Measurements from ENCODE around the gene SNF8. TPM values are rescaled to one million over a fixed set of nuclear protein-coding genes. Genes with fewer than 3 reads are reported as not detected.
"Not testable (repeated sequence)": the region's sequence is repeated elsewhere in the genome, so short reads cannot be mapped to it uniquely, and the experiment has no call there.

SNF8 gene
- total and polyA plus RNA-seq, 7 donors: 69.7 to 188 (median 96.7) TPM

GRCh38 chr17:48951572-48951971 is 6.9 kb upstream of the SNF8 start:
- Histone ChIP-seq H3K36me3 (ENCODE audit: insufficient read depth in 1 of 2, low read depth in 1 of 2) (no peaks in the 10 kb centered on the region), H3K27me3 (ENCODE audit: insufficient read depth in 3 of 3, low read length in 2 of 3) (peaks cover 0 to 47% (median 0%) of the 10 kb centered on the region in 3 donors), H3K4me1 (no peaks in the 10 kb centered on the region), H3K27ac (no peak overlapping the region), H3K9me3 (no peaks in the 10 kb centered on the region), H3K4me3 (no peak overlapping the region)
- no peak for DNase-seq
- intact Hi-C loops (cut with DNase I): no loop called here
- TF ChIP-seq CTCF (IDR thresholded peaks at IDR 0.05): no peak
- WGBS, 3 donors: 72 to 82% (median 74%) methylated on average over 5 of the region's 5 CpGs
- ATAC-seq: no peak

DNA sequence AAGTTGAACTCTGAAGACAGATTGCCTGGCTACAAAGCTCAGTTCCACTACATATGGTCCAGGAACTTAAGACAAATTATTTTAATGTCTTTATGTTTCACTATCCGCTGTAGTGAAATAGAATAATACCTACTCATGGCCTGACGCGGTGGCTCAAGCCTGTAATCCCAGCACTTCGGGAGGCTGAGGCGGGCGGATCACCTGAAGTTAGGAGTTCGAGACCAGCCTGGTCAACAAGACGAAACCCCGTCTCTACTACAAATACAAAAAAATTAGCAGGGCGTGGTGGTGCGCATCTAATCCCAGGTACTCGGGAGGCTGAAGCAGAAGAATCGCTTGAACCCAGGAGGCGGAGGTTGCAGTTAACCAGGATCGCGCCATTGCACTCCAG is 614 bp upstream of the SNF8 start:
- WGBS, 3 donors: 92 to 97% (median 95%) methylated on average over 16 of the region's 16 CpGs
- intact Hi-C loops (cut with DNase I): loop anchor here in 1 of 2 donors (5.0 kb wide), 1 partner anchor 38 kb away; the partner anchor contains the start of gene UBE2Z
- not testable (repeated sequence) for H3K27me3 ChIP-seq (ENCODE audit: insufficient read depth in 3 of 3, low read length in 2 of 3); DNase-seq; H3K4me1 ChIP-seq; ATAC-seq; H3K9me3 ChIP-seq
- peak overlapping the region; percentile 95 for H3K27ac ChIP-seq
- peaks cover 0 to 21% of the 10 kb centered on the region in 2 donors for H3K36me3 ChIP-seq (ENCODE audit: insufficient read depth in 1 of 2, low read depth in 1 of 2)
- H3K4me3 ChIP-seq: peak overlapping the region; percentile 93

- 83 to 91% (median 88%) methylated on average over 6 of the region's 6 CpGs for WGBS, 3 donors
- Histone ChIP-seq H3K36me3 (ENCODE audit: insufficient read depth in 1 of 2, low read depth in 1 of 2) (peaks cover 18 to 96% of the 10 kb centered on the region in 2 donors), H3K27ac (no peak overlapping the region), H3K4me1 (peaks cover 6% of the 10 kb centered on the region), H3K27me3 (ENCODE audit: insufficient read depth in 3 of 3, low read length in 2 of 3) (no peaks in the 10 kb centered on the region), H3K4me3 (no peak overlapping the region), H3K9me3 (no peaks in the 10 kb centered on the region)
- intact Hi-C loops (cut with DNase I): no loop called here
- TF ChIP-seq CTCF (IDR thresholded peaks at IDR 0.05): no peak
- DNase-seq: no peak
- ATAC-seq: no peak
Observed at GRCh38 chr17:48933035-48933434, 11.6 kb downstream of the SNF8 start.

DNA sequence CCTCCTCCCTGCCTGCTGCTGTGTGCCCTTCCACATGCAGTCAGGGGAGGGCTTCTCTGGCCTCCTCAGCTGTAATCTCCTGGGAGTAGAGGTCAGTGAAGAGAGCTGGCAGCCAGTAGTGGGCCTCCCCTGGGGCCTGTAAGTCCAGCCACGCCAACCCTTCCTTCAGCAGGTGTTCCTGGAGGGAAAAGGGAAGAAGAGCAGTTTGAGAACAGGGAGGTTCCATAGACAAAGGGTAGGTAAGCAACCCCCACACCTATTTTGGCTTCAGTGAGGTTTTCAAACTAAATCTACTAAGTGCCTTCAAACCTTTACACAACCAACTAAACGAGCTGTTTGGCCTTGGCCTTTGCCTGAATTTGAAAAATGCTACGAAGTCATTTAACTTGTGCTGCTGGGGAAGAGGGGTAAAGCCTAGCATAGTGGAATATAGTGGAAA is 14.2 kb downstream of the SNF8 start:
- H3K27me3 ChIP-seq (ENCODE audit: insufficient read depth in 3 of 3, low read length in 2 of 3): no peaks in the 10 kb centered on the region
- WGBS, 3 donors: 46 to 50% (median 47%) methylated on average over 3 of the region's 3 CpGs
- DNase-seq (no peak), ATAC-seq (peak in 1 of 4 donors; percentile 28)
- TF ChIP-seq CTCF (IDR thresholded peaks at IDR 0.05): no peak
- peaks cover 6% of the 10 kb centered on the region for H3K4me1 ChIP-seq
- H3K4me3 ChIP-seq: no peak overlapping the region
- H3K36me3 ChIP-seq (ENCODE audit: insufficient read depth in 1 of 2, low read depth in 1 of 2): peaks cover 24 to 96% of the 10 kb centered on the region in 2 donors
- H3K27ac ChIP-seq: no peak overlapping the region
- intact Hi-C loops (cut with DNase I): no loop called here
- no peaks in the 10 kb centered on the region for H3K9me3 ChIP-seq

DNA sequence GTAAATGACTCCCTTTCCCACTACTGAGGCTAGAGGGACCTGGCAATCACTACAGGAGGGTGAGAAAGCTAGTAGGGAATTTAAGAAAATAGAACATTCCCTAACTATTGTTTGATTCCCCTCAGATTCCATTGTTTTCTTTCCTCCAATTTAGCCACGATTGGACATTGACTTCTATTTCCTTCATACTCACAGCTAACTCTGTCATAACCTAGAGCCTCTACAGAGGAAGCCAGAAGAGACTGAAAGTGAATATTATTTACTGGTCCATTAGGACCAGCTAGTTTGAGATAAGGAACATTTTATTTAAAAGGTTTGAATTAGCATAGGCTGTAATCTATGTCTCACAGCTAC is 14.9 kb downstream of the SNF8 start:
- Histone ChIP-seq H3K36me3 (ENCODE audit: insufficient read depth in 1 of 2, low read depth in 1 of 2) (peaks cover 24 to 100% of the 10 kb centered on the region in 2 donors), H3K27me3 (ENCODE audit: insufficient read depth in 3 of 3, low read length in 2 of 3) (no peaks in the 10 kb centered on the region), H3K4me3 (no peak overlapping the region), H3K27ac (no peak overlapping the region), H3K4me1 (peaks cover 6% of the 10 kb centered on the region), H3K9me3 (no peaks in the 10 kb centered on the region)
- no peak for TF ChIP-seq CTCF (IDR thresholded peaks at IDR 0.05)
- DNase-seq (no peak), ATAC-seq (no peak)
- intact Hi-C loops (cut with DNase I): no loop called here
- 48 to 54% (median 54%) methylated on average over 1 of the region's 1 CpG for WGBS, 3 donors

Measured in psoas muscle (tissue), 8 donors.